ENCODE measurements around the gene SAMM50.

GRCh38 chr22:43905681-43906080 is 49.6 kb upstream of the SAMM50 start:
- TF ChIP-seq CTCF (IDR thresholded peaks at IDR 0.05), result no peak
- no peak for TF ChIP-seq POLR2AphosphoS5 (IDR thresholded peaks at IDR 0.05; ENCODE audit: insufficient read depth in 1 of 2, low read depth in 1 of 2)
